Measurements from ENCODE around the gene RXRB. TPM values are rescaled to one million over a fixed set of nuclear protein-coding genes. Genes with fewer than 3 reads are reported as not detected.
A peak's percentile ranks its signal among the peaks of the same experiment; 100 is the strongest.

Gene RXRB
- total RNA-seq, 1 donor from 2014 or later = 46.5 TPM

GRCh38 chr6:33247977-33248642 lies 47.6 kb upstream of the RXRB start:
- H3K4me1 Mint-ChIP-seq (ENCODE audit: low read depth) = peaks cover 43% of the 10 kb centered on the region
- H3K27me3 Mint-ChIP-seq (ENCODE audit: low read depth) = peaks cover 4% of the 10 kb centered on the region
- H3K4me3 Mint-ChIP-seq (ENCODE audit: unreplicated experiment) = peak overlapping the region; percentile 87
- TF ChIP-seq CTCF (IDR thresholded peaks at IDR 0.05) = peak; percentile 100
- no peak for DNase-seq (ENCODE audit: low spot score)
- H3K36me3 Mint-ChIP-seq (ENCODE audit: low read depth) = peaks cover 9% of the 10 kb centered on the region
- no peaks in the 10 kb centered on the region for H3K9me3 Mint-ChIP-seq (ENCODE audit: low read depth)
- peak overlapping the region; percentile 97 for H3K27ac Mint-ChIP-seq (ENCODE audit: unreplicated experiment)

GRCh38 chr6:33243476-33243875 lies 43.0 kb upstream of the RXRB start:
- DNase-seq (ENCODE audit: low spot score) = no peak
- Mint-ChIP-seq H3K36me3 (ENCODE audit: low read depth) (no peaks in the 10 kb centered on the region), H3K9me3 (ENCODE audit: low read depth) (no peaks in the 10 kb centered on the region), H3K27ac (ENCODE audit: unreplicated experiment) (no peak overlapping the region), H3K4me3 (ENCODE audit: unreplicated experiment) (no peak overlapping the region), H3K4me1 (ENCODE audit: low read depth) (peaks cover 5% of the 10 kb centered on the region), H3K27me3 (ENCODE audit: low read depth) (peaks cover 28% of the 10 kb centered on the region)
- no peak for TF ChIP-seq CTCF (IDR thresholded peaks at IDR 0.05)

GRCh38 chr6:33241968-33242367 lies 41.5 kb upstream of the RXRB start:
- Mint-ChIP-seq H3K36me3 (ENCODE audit: low read depth) (no peaks in the 10 kb centered on the region), H3K4me3 (ENCODE audit: unreplicated experiment) (no peak overlapping the region), H3K4me1 (ENCODE audit: low read depth) (no peaks in the 10 kb centered on the region), H3K27ac (ENCODE audit: unreplicated experiment) (no peak overlapping the region), H3K27me3 (ENCODE audit: low read depth) (peaks cover 32% of the 10 kb centered on the region), H3K9me3 (ENCODE audit: low read depth) (no peaks in the 10 kb centered on the region)
- no peak for DNase-seq (ENCODE audit: low spot score)
- no peak for TF ChIP-seq CTCF (IDR thresholded peaks at IDR 0.05)

GRCh38 chr6:33237741-33238140 lies 37.3 kb upstream of the RXRB start:
- Mint-ChIP-seq H3K27me3 (ENCODE audit: low read depth) (peaks cover 42% of the 10 kb centered on the region), H3K27ac (ENCODE audit: unreplicated experiment) (no peak overlapping the region), H3K9me3 (ENCODE audit: low read depth) (no peaks in the 10 kb centered on the region), H3K36me3 (ENCODE audit: low read depth) (no peaks in the 10 kb centered on the region), H3K4me3 (ENCODE audit: unreplicated experiment) (no peak overlapping the region), H3K4me1 (ENCODE audit: low read depth) (peaks cover 10% of the 10 kb centered on the region)
- TF ChIP-seq CTCF (IDR thresholded peaks at IDR 0.05) = no peak
- DNase-seq (ENCODE audit: low spot score) = no peak

GRCh38 chr6:33236852-33237251 lies 36.4 kb upstream of the RXRB start:
- peaks cover 35% of the 10 kb centered on the region for H3K27me3 Mint-ChIP-seq (ENCODE audit: low read depth)
- H3K4me3 Mint-ChIP-seq (ENCODE audit: unreplicated experiment) = no peak overlapping the region
- no peaks in the 10 kb centered on the region for H3K9me3 Mint-ChIP-seq (ENCODE audit: low read depth)
- no peak for DNase-seq (ENCODE audit: low spot score)
- peaks cover 10% of the 10 kb centered on the region for H3K4me1 Mint-ChIP-seq (ENCODE audit: low read depth)
- TF ChIP-seq CTCF (IDR thresholded peaks at IDR 0.05) = no peak
- H3K27ac Mint-ChIP-seq (ENCODE audit: unreplicated experiment) = no peak overlapping the region
- no peaks in the 10 kb centered on the region for H3K36me3 Mint-ChIP-seq (ENCODE audit: low read depth)
